ENCODE data around the gene BTNL2. TPM values are rescaled to one million over a fixed set of nuclear protein-coding genes. Genes with fewer than 3 reads are reported as not detected.

The BTNL2 gene
- total and polyA plus RNA-seq, 8 donors: 0.86 to 3.0 (median 1.3) TPM; not detected in 2

- H3K27me3 ChIP-seq: no peaks in the 10 kb centered on the region
- H3K9me3 ChIP-seq: no peaks in the 10 kb centered on the region
- intact Hi-C loops (cut with DNase I): no loop called here
- H3K27ac ChIP-seq: no peak overlapping the region
- H3K4me1 ChIP-seq: peaks cover 0 to 8% of the 10 kb centered on the region in 2 donors
- no peak for ATAC-seq
- peak in 1 of 4 donors; percentile 31 for DNase-seq
- H3K4me3 ChIP-seq: no peak overlapping the region
- TF ChIP-seq CTCF (IDR thresholded peaks at IDR 0.05): no peak
- H3K36me3 ChIP-seq: no peaks in the 10 kb centered on the region
Measured at GRCh38 chr6:32391505-32391904, 15.5 kb downstream of the BTNL2 start.

- Histone ChIP-seq H3K27ac (no peak overlapping the region), H3K9me3 (no peaks in the 10 kb centered on the region), H3K4me1 (peaks cover 0 to 8% of the 10 kb centered on the region in 2 donors), H3K4me3 (no peak overlapping the region), H3K36me3 (no peaks in the 10 kb centered on the region), H3K27me3 (no peaks in the 10 kb centered on the region)
- intact Hi-C loops (cut with DNase I): no loop called here
- DNase-seq: no peak
- TF ChIP-seq CTCF (IDR thresholded peaks at IDR 0.05): no peak
- ATAC-seq: peak; percentile 82
Measured at GRCh38 chr6:32387589-32388340, 19.2 kb downstream of the BTNL2 start.

- no peak for ATAC-seq
- H3K4me3 ChIP-seq: no peak overlapping the region
- no peak for TF ChIP-seq CTCF (IDR thresholded peaks at IDR 0.05)
- H3K4me1 ChIP-seq: peaks cover 0 to 8% of the 10 kb centered on the region in 2 donors
- DNase-seq: no peak
- no peaks in the 10 kb centered on the region for H3K27me3 ChIP-seq
- H3K9me3 ChIP-seq: no peaks in the 10 kb centered on the region
- no peak overlapping the region for H3K27ac ChIP-seq
- no peaks in the 10 kb centered on the region for H3K36me3 ChIP-seq
- intact Hi-C loops (cut with DNase I): no loop called here
Measured at GRCh38 chr6:32386040-32386439, 20.9 kb downstream of the BTNL2 start.

GRCh38 chr6:32382757-32383420 lies 24.1 kb downstream of the BTNL2 start:
- Histone ChIP-seq H3K4me3 (no peak overlapping the region), H3K36me3 (no peaks in the 10 kb centered on the region), H3K4me1 (peaks cover 0 to 4% of the 10 kb centered on the region in 2 donors), H3K27ac (no peak overlapping the region), H3K27me3 (no peaks in the 10 kb centered on the region), H3K9me3 (no peaks in the 10 kb centered on the region)
- no peak for TF ChIP-seq CTCF (IDR thresholded peaks at IDR 0.05)
- intact Hi-C loops (cut with DNase I): no loop called here
- ATAC-seq (no peak), DNase-seq (no peak)

- intact Hi-C loops (cut with DNase I): no loop called here
- Histone ChIP-seq H3K9me3 (no peaks in the 10 kb centered on the region), H3K4me1 (no peaks in the 10 kb centered on the region), H3K27me3 (no peaks in the 10 kb centered on the region), H3K27ac (no peak overlapping the region), H3K36me3 (no peaks in the 10 kb centered on the region), H3K4me3 (no peak overlapping the region)
- no peak for TF ChIP-seq CTCF (IDR thresholded peaks at IDR 0.05)
- no peak for DNase-seq
- ATAC-seq: no peak
Measured at GRCh38 chr6:32379545-32379944, 27.4 kb downstream of the BTNL2 start.
